HUES64 (cell line): Measurements from ENCODE around the gene CELF4.

Experiments used
- H3K27ac ChIP-seq: 2 replicates; pipeline ENCODE4 v1.7.0; 2013; ENCODE audit warnings: low read depth, low read length, inconsistent platforms
- H3K27me3 ChIP-seq: 2 replicates; pipeline ENCODE4 v1.6.1; 2013; ENCODE audit warnings: mild to moderate bottlenecking, low read length; ENCODE audit not compliant: insufficient read depth
- H3K36me3 ChIP-seq: 2 replicates; pipeline ENCODE4 v1.6.1; 2013; ENCODE audit warnings: mild to moderate bottlenecking, low read length; ENCODE audit not compliant: insufficient read depth
- H3K4me1 ChIP-seq: 2 replicates; pipeline ENCODE4 v1.6.1; 2013; ENCODE audit warnings: mild to moderate bottlenecking, low read length, moderate library complexity; ENCODE audit not compliant: insufficient read depth
- H3K4me3 ChIP-seq: 2 replicates; pipeline ENCODE4 v1.5.1; 2013; ENCODE audit warnings: mild to moderate bottlenecking, low read length, moderate library complexity
- H3K9ac ChIP-seq: 2 replicates; pipeline ENCODE4 v1.6.1; 2013; ENCODE audit warnings: mild to moderate bottlenecking, low read depth, low read length
- H3K9me3 ChIP-seq: 2 replicates; pipeline ENCODE4 v1.6.1; 2013; ENCODE audit warnings: low read depth, low read length; ENCODE audit not compliant: insufficient read depth
- WGBS: fragments of 150-250, 120-280 bp; methylation state at CpG from one replicate; pipeline ENCODE4 v1.1.7; 2013; ENCODE audit warnings: missing lambda C conversion rate; 5-methylcytosine and 5-hydroxymethylcytosine counted together

Gene CELF4

DNA sequence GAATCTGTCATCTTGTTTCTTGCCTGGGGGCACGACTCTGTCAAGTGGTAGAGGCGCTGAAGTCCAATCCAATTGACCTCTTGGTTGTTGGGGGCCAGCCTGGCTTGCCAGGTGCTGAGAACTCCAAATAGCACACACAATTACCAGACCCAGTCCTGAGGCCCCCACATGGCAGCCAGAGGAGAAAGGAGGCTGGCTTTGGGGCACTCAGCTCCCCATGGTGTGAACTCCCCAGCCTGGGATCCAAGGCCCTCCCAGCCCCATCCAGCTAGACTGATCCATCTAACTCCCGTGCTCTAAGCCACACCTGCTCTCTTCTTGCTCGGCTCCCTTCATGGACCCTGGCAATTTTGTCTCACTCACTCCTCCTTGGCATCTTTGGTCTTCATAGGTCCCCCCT is 170.0 kb downstream of the CELF4 start:
- H3K9me3 ChIP-seq = no peaks in the 10 kb centered on the region
- H3K36me3 ChIP-seq = no peaks in the 10 kb centered on the region
- H3K4me1 ChIP-seq = peaks cover 7% of the 10 kb centered on the region
- 92% methylated on average over 4 of the region's 4 CpGs for WGBS
- H3K4me3 ChIP-seq = no peak overlapping the region
- peaks cover 67% of the 10 kb centered on the region for H3K27me3 ChIP-seq
- H3K9ac ChIP-seq = no peak overlapping the region
- no peak overlapping the region for H3K27ac ChIP-seq

DNA sequence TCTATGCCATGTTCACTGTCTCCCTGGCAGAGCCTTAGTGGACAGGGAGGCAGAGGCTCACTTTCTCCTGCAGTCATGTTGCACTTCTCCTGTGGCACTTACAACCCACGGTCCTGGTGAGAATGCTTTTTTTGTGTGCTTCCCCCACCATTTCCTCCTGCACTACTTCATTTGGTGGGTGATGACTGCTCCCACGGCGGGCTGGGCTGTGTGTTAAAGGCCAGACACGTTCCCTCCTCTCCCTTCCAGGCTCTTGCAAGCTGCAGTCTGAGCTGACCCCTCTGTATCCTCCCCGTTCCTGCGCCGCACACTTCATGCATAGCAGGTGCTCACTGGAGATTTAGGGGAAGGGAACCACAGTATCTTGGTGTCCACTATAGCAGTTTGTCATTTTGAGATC is 170.5 kb downstream of the CELF4 start:
- Histone ChIP-seq H3K36me3 (no peaks in the 10 kb centered on the region), H3K27me3 (peaks cover 67% of the 10 kb centered on the region), H3K4me1 (peaks cover 7% of the 10 kb centered on the region), H3K9ac (no peak overlapping the region), H3K9me3 (peaks cover under 1% of the 10 kb centered on the region; the same call in 1 of the 2 replicates), H3K4me3 (no peak overlapping the region), H3K27ac (no peak overlapping the region)
- WGBS = 88% methylated on average over 7 of the region's 7 CpGs

DNA sequence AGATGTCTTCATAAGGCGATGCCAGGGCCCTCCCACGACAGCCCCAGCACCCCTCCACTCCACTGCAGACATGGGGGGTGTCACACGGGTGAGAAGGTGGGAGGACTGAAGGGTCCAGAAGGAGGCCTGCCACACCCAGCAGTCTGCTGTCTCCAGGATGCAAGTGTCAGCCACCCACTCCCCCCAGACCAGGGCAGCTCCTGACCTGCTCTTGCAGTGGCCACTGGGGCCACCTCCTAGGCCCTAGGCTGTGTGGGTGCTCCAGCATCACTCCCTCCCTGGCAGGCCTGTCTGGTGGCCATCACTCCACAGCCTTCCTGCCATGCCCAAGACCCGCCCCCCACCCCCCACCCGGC is 171.0 kb downstream of the CELF4 start:
- 76% methylated on average over 3 of the region's 5 CpGs for WGBS
- Histone ChIP-seq H3K27me3 (peaks cover 65% of the 10 kb centered on the region), H3K36me3 (no peaks in the 10 kb centered on the region), H3K9ac (no peak overlapping the region), H3K9me3 (peaks cover 6% of the 10 kb centered on the region), H3K27ac (no peak overlapping the region), H3K4me1 (peaks cover 7% of the 10 kb centered on the region), H3K4me3 (peak overlapping the region; percentile 50)

DNA sequence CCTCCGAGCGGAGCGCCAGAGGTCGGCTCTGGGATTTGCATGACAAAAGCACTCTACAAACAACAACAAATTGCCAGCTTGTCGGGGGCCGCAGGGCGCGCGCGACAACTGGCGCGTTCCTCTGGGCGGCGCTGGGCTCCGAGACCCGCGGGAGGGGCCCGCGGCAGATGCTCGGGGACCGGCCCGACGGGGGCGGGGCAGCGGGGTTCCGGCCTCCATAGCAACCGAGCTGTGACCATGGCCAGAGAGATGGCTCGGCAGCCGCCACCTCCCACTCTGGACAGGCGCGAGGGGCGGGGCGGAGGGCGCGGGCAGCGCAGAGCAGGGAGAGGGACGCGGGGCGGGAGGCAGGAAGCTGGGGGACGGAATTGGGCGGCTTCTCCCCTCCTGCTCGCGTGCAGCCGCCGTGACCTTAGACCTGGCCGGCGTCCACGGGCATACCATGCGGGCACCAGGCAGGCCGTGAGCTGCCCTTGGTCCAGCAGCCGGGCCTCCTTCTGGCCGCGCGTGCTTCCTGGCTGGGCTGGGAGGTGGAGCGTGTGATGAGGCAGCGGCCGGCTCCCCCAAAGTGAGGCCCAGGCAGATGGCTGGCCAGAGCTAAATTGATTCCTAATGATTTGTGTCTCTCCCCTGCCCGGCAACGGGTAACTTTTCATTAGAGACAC is 171.5 kb downstream of the CELF4 start:
- H3K4me3 ChIP-seq = peak overlapping the region; percentile 50
- WGBS = 3% methylated on average over 59 of the region's 59 CpGs
- H3K4me1 ChIP-seq = peaks cover 7% of the 10 kb centered on the region
- H3K27ac ChIP-seq = no peak overlapping the region
- no peak overlapping the region for H3K9ac ChIP-seq
- peaks cover 9% of the 10 kb centered on the region for H3K9me3 ChIP-seq
- H3K27me3 ChIP-seq = peaks cover 60% of the 10 kb centered on the region
- H3K36me3 ChIP-seq = no peaks in the 10 kb centered on the region

DNA sequence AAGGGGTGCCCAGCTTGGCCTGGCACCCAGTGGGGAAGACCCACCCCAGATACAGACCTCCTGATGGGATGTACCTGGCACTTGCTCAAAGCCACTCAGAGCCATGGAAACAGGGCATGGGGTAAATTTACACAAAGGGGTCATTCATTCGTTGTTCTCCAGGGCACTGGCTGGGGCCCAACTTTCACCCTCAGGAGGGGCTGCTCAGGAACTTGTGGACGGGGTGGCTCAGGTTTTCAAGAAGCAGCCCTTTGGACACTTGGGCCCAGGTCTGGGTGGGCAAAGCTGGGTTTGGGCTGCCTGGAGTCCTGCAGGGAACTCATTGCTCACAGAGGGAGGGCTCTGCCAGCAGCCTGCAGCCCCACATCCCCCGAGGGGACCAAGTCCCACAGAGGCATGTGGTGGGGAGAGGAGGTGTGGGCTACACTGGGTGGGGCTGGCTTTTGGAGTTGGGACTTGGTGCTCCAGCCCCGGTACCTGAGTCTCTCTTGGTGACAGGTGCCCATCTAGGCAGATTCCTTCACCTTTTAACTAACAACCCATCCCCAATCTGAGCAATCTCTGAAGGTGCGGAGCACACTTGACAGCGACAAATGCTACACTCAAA is 172.3 kb downstream of the CELF4 start:
- whole genome bisulfite sequencing = 15% methylated on average over 6 of the region's 6 CpGs
- H3K9ac ChIP-seq = no peak overlapping the region; the same call in 1 of the 2 replicates
- H3K27ac ChIP-seq = no peak overlapping the region
- H3K9me3 ChIP-seq = peaks cover 9% of the 10 kb centered on the region
- peaks cover 7% of the 10 kb centered on the region for H3K4me1 ChIP-seq
- H3K36me3 ChIP-seq = no peaks in the 10 kb centered on the region
- peaks cover 60% of the 10 kb centered on the region for H3K27me3 ChIP-seq
- H3K4me3 ChIP-seq = peak overlapping the region; percentile 50

DNA sequence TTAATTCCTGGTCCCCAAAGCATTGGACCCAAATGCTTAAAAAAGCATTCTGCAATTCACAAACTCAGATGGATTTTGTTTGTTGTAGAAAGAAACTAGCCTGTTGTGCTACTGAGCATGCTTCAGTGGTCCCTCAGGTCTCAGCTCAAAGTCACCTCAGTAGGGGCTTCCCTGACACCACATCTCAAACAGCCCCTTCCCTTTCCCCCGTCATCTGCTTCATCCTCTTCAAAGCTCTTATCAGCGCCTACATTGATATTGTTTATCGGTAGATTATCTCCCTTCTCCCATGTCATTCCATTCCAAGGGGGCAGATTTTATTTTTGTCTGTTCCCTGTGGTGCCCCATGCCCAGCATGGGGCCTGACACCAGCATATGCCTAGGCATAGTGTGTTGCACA is 172.9 kb downstream of the CELF4 start:
- Histone ChIP-seq H3K9ac (no peak overlapping the region), H3K9me3 (peaks cover 9% of the 10 kb centered on the region), H3K27ac (no peak overlapping the region), H3K4me3 (no peak overlapping the region), H3K36me3 (no peaks in the 10 kb centered on the region), H3K27me3 (peaks cover 65% of the 10 kb centered on the region), H3K4me1 (peaks cover 7% of the 10 kb centered on the region)
- 89% methylated on average over 3 of the region's 3 CpGs for WGBS

DNA sequence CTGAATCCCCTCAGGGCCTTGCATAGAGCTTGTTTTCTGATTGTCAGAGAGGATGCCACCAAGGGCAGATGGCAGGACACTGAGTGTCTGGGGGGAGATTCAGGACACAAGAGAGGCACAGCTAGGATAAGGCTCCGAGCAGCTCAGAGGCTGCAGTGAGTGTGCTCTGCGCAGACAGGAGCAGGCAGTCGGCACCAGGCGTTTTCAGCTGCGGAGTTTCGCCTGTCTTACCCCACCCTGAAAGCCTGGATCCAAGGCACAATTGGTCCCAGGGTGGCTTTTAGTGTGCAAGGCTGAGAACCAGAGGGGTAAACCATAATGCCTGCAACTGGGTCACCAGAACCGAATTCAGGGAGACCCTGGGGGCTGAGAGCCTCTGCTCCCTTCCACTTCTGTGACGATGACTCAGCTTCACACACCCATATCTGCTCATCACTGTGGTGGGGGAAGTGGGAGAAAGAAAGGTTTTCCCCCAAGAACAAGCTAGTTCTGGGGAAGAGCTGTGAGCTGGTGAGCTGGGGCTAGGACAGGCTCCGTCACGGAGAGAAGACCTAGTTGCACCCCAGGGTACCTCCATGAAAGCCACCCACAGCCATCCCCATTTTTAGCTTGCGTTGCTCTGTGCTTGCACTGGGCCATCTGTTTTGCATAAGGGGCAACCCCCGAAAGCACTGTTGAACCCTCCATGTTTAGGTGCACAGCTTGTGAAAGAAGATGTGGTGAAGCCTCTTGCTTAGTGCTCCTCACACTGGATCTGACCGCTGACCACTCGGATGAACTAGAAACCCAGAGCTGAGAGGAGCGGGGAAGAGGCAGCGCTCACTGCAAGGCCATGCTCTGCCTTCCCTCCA is 173.7 kb downstream of the CELF4 start:
- no peak overlapping the region for H3K9ac ChIP-seq
- peaks cover 9% of the 10 kb centered on the region for H3K9me3 ChIP-seq
- H3K4me1 ChIP-seq = peaks cover 7% of the 10 kb centered on the region
- no peak overlapping the region for H3K4me3 ChIP-seq
- H3K27ac ChIP-seq = no peak overlapping the region
- H3K27me3 ChIP-seq = peaks cover 62% of the 10 kb centered on the region
- no peaks in the 10 kb centered on the region for H3K36me3 ChIP-seq
- 89% methylated on average over 15 of the region's 16 CpGs for WGBS

DNA sequence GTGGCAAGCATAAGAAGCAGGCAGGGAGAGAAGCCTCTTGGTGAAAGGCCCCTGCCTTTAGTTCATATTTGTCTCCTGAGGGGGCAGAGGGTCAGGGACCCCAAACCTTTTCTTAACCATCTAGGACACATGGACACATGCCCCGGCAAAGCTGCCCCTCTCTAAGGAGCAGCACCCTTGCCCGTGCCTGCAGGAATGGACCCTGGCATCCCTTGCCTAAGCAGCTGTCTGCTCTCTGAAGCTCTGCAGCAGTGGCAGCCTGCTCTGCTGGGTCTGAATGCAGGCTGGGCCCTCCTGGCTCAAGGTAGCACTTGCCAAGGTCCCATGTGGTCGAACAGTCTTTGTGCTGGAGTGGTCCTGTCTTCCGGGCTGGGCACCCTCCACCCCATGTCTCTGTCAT is 174.4 kb downstream of the CELF4 start:
- WGBS = 91% methylated on average over 4 of the region's 4 CpGs
- Histone ChIP-seq H3K4me1 (peaks cover 7% of the 10 kb centered on the region), H3K36me3 (no peaks in the 10 kb centered on the region), H3K9me3 (peaks cover 9% of the 10 kb centered on the region), H3K27ac (no peak overlapping the region), H3K27me3 (peaks cover 54% of the 10 kb centered on the region), H3K4me3 (no peak overlapping the region), H3K9ac (no peak overlapping the region)

DNA sequence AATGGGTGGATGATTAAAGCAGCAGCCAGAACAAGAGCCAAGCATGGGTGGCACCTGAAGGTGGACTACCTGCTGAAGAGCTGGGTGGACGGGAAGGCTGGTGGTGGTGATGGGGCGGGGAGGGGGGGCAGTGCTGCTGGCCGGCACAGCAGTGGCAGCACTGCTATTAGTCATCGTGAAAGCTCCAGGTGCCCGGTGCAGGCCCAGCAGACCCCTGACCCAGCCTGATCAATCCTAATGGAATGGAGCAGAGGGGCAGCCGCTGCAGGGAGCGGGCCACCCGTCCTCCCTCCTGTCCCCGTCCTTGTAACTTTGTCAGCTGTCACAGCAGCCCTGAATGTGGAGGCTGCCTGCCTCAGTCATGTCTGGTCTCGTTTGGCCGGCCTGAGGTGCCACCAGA is 174.9 kb downstream of the CELF4 start:
- peaks cover 50% of the 10 kb centered on the region for H3K27me3 ChIP-seq
- H3K27ac ChIP-seq = no peak overlapping the region
- H3K4me1 ChIP-seq = peaks cover 7% of the 10 kb centered on the region
- H3K36me3 ChIP-seq = no peaks in the 10 kb centered on the region
- no peak overlapping the region for H3K9ac ChIP-seq
- 86% methylated on average over 11 of the region's 11 CpGs for WGBS
- peaks cover 9% of the 10 kb centered on the region for H3K9me3 ChIP-seq
- H3K4me3 ChIP-seq = no peak overlapping the region

DNA sequence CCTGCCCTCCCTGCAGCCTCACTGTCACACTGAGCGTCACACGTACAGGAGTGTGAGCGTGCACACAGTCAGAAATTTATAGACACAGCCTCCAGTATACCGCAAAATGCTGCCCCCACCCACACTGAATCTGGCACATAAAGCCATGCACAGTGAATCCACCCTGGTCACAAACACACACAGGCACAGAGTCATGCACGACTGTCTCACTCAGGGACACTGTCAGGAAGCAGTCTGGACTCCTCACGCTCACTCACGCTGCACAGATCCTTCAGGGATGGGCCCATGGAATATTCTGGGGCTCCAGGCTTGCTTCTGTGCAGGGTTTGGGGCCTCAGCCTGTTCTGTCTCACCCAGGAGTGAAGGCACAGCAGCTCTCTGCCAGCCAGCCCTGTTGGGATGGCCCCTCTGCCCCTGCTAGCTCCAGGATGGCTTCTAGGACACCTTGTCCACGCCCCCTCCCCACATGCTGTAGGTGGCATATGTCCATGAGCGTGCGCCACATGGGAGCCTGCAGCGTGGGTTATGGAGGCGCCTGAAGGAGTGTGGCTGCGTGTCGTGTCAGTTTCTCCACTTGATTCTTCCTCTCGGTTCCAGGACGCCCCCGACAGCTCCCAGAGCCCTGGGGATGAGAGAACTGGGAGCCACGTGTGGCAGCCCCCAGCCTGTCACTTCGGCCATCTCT is 175.8 kb downstream of the CELF4 start:
- WGBS = 96% methylated on average over 19 of the region's 19 CpGs
- H3K4me1 ChIP-seq = peaks cover 7% of the 10 kb centered on the region
- H3K9me3 ChIP-seq = peaks cover 9% of the 10 kb centered on the region
- no peaks in the 10 kb centered on the region for H3K36me3 ChIP-seq
- H3K27ac ChIP-seq = no peak overlapping the region
- H3K4me3 ChIP-seq = no peak overlapping the region
- H3K27me3 ChIP-seq = peaks cover 41% of the 10 kb centered on the region
- H3K9ac ChIP-seq = no peak overlapping the region

DNA sequence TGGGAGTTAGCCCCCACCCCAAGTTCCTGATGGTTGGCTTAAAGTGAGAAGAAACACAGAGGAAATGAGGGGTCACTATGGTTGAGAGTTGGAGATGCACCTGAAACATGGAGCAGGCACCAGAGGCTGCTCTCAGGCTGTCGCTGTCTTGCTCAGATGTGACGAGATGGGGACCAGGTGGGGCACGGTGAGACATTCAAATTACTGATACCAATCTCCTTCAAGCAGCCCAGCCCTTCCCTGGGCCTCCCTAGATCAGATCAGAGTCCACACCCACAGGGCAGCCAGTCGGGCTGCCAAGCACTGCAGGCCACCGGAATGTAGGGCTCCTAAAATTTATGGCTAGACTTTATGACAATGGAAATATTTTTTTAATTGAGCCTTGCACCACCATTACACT is 176.6 kb downstream of the CELF4 start:
- Histone ChIP-seq H3K4me1 (peaks cover 10% of the 10 kb centered on the region), H3K9ac (no peak overlapping the region), H3K9me3 (peaks cover 9% of the 10 kb centered on the region), H3K27ac (no peak overlapping the region), H3K4me3 (no peak overlapping the region), H3K27me3 (peaks cover 35% of the 10 kb centered on the region), H3K36me3 (no peaks in the 10 kb centered on the region)
- 76% methylated on average over 5 of the region's 5 CpGs for WGBS
